Testis (tissue), 2 donors: ENCODE measurements around the gene RAB3B.

Experiments used
- POLR2A ChIP-seq: fragments of 450-650 bp; IDR thresholded peaks from one replicate; pipeline ENCODE4 v1.6.1; 2017; ENCODE audit warnings: antibody characterized with exemption, mild to moderate bottlenecking, moderate library complexity
- TF ChIP-seq, protein P1 (sequence below), 3 experiments: fragments of 450-650 bp in 2 of 3; fragments of 200-600 bp in 1 of 3; sonication (generic) in 1 of 3; IDR thresholded peaks; one replicate each; pipeline ENCODE4 v1.5.1; 2016 to 2019; ENCODE audit warnings: antibody characterized with exemption in 3 of 3, mild to moderate bottlenecking in 2 of 3, moderate library complexity in 1 of 3

DNA sequence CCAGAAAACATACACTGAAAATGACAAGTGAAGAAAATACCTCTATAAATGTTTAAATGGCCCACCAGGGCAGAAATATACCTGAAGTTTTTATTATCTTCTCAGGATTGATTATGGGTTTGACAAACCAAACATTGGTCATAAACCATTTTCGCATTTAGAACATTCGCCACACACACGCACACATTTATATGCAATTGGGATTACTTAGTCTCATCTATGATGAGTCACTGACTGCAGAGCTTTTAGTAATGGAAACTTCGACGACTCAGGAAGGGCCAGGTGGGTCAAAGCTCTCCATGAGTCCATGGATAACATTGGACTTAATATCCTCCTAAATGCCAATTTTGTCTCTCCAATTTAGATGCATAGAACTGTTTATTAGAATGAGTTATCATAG is 128.8 kb downstream of the RAB3B start:
- TF ChIP-seq POLR2A, result no peak
- TF ChIP-seq, protein P1, sequence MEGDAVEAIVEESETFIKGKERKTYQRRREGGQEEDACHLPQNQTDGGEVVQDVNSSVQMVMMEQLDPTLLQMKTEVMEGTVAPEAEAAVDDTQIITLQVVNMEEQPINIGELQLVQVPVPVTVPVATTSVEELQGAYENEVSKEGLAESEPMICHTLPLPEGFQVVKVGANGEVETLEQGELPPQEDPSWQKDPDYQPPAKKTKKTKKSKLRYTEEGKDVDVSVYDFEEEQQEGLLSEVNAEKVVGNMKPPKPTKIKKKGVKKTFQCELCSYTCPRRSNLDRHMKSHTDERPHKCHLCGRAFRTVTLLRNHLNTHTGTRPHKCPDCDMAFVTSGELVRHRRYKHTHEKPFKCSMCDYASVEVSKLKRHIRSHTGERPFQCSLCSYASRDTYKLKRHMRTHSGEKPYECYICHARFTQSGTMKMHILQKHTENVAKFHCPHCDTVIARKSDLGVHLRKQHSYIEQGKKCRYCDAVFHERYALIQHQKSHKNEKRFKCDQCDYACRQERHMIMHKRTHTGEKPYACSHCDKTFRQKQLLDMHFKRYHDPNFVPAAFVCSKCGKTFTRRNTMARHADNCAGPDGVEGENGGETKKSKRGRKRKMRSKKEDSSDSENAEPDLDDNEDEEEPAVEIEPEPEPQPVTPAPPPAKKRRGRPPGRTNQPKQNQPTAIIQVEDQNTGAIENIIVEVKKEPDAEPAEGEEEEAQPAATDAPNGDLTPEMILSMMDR (IDR thresholded peaks at IDR 0.05), result no peak
